ENCODE results near the gene WDR12. TPM values are rescaled to one million over a fixed set of nuclear protein-coding genes. Genes with fewer than 3 reads are reported as not detected.
A peak's percentile ranks its signal among the peaks of the same experiment; 100 is the strongest.
"Not testable (repeated sequence)": the region's sequence is repeated elsewhere in the genome, so short reads cannot be mapped to it uniquely, and the experiment has no call there.

WDR12 gene
- total RNA-seq, 2 donors from 2014 or later, result 39.2 to 53.4 TPM

- intact Hi-C loops (cut with DNase I), result no loop called here
- no peak for ATAC-seq
- DNase-seq, result no peak
Measured at GRCh38 chr2:202909394-202910192, 1.9 kb downstream of the WDR12 start.

- intact Hi-C loops (cut with DNase I), result no loop called here
- ATAC-seq (no peak), DNase-seq (no peak)
Measured at GRCh38 chr2:202908186-202908585, 3.3 kb downstream of the WDR12 start.

GRCh38 chr2:202905507-202905906 lies 6.0 kb downstream of the WDR12 start:
- ATAC-seq; intact Hi-C loops (cut with DNase I); DNase-seq: not testable (repeated sequence)

- ATAC-seq, result peak; percentile 33 to 90
- DNase-seq, result no peak
- intact Hi-C loops (cut with DNase I), result no loop called here
Measured at GRCh38 chr2:202885190-202885589, 26.3 kb downstream of the WDR12 start.

- no peak for ATAC-seq
- intact Hi-C loops (cut with DNase I), result no loop called here
- DNase-seq, result no peak
Measured at GRCh38 chr2:202883987-202884675, 27.3 kb downstream of the WDR12 start.

GRCh38 chr2:202881570-202881969 lies 29.9 kb downstream of the WDR12 start:
- DNase-seq (no peak), ATAC-seq (no peak)
- intact Hi-C loops (cut with DNase I), result no loop called here

- DNase-seq, result no peak
- intact Hi-C loops (cut with DNase I), result no loop called here
- ATAC-seq, result no peak
Measured at GRCh38 chr2:202877699-202878098, 33.8 kb downstream of the WDR12 start.

GRCh38 chr2:202871300-202872141 lies 40.0 kb downstream of the WDR12 start, which contains the start of gene ICA1L:
TSS of gene ICA1L (minus strand) at chr2:202871766. CDS start at chr2:202829009, 42,757 bp downstream.
- ATAC-seq, result peak; percentile 89 to 96
- peak; percentile 79 for DNase-seq
- intact Hi-C loops (cut with DNase I), result loop anchor here in 1 of 2 donors (2.0 kb wide), 1 partner anchor 283 kb away; no protein-coding TSS in a partner anchor

GRCh38 chr2:202870431-202871299 lies 40.8 kb downstream of the WDR12 start:
- intact Hi-C loops (cut with DNase I), result loop anchor here in 1 of 2 donors (2.0 kb wide), 1 partner anchor 282 kb away; no protein-coding TSS in a partner anchor
- ATAC-seq (peak; percentile 86 to 92), DNase-seq (peak; percentile 57)

GRCh38 chr2:202861987-202862386 lies 49.5 kb downstream of the WDR12 start:
- no peak for DNase-seq
- intact Hi-C loops (cut with DNase I), result no loop called here
- no peak for ATAC-seq

GRCh38 chr2:202858601-202859000 lies 52.9 kb downstream of the WDR12 start:
- DNase-seq, result no peak
- ATAC-seq, result no peak
- intact Hi-C loops (cut with DNase I), result no loop called here

GRCh38 chr2:202849343-202849742 lies 62.1 kb downstream of the WDR12 start:
- DNase-seq; ATAC-seq; intact Hi-C loops (cut with DNase I): not testable (repeated sequence)

GRCh38 chr2:202848813-202849212 lies 62.7 kb downstream of the WDR12 start:
- DNase-seq, result peak; percentile 31
- ATAC-seq, result peak; percentile 22 to 47
- intact Hi-C loops (cut with DNase I), result no loop called here

- ATAC-seq, result no peak
- intact Hi-C loops (cut with DNase I), result no loop called here
- DNase-seq, result no peak
Measured at GRCh38 chr2:202847693-202848524, 63.6 kb downstream of the WDR12 start.

GRCh38 chr2:202844656-202845055 lies 66.8 kb downstream of the WDR12 start:
- ATAC-seq, result no peak
- intact Hi-C loops (cut with DNase I), result no loop called here
- DNase-seq, result no peak

GRCh38 chr2:202842690-202843089 lies 68.8 kb downstream of the WDR12 start:
- DNase-seq (no peak), ATAC-seq (no peak)
- intact Hi-C loops (cut with DNase I), result no loop called here

- DNase-seq (peak; percentile 28), ATAC-seq (no peak)
- intact Hi-C loops (cut with DNase I), result no loop called here
Measured at GRCh38 chr2:202841090-202841867, 70.2 kb downstream of the WDR12 start.

All from left cardiac atrium (tissue), 4 donors.